ENCODE results near the gene TARBP1. TPM values are rescaled to one million over a fixed set of nuclear protein-coding genes. Genes with fewer than 3 reads are reported as not detected.

The TARBP1 gene, protein sequence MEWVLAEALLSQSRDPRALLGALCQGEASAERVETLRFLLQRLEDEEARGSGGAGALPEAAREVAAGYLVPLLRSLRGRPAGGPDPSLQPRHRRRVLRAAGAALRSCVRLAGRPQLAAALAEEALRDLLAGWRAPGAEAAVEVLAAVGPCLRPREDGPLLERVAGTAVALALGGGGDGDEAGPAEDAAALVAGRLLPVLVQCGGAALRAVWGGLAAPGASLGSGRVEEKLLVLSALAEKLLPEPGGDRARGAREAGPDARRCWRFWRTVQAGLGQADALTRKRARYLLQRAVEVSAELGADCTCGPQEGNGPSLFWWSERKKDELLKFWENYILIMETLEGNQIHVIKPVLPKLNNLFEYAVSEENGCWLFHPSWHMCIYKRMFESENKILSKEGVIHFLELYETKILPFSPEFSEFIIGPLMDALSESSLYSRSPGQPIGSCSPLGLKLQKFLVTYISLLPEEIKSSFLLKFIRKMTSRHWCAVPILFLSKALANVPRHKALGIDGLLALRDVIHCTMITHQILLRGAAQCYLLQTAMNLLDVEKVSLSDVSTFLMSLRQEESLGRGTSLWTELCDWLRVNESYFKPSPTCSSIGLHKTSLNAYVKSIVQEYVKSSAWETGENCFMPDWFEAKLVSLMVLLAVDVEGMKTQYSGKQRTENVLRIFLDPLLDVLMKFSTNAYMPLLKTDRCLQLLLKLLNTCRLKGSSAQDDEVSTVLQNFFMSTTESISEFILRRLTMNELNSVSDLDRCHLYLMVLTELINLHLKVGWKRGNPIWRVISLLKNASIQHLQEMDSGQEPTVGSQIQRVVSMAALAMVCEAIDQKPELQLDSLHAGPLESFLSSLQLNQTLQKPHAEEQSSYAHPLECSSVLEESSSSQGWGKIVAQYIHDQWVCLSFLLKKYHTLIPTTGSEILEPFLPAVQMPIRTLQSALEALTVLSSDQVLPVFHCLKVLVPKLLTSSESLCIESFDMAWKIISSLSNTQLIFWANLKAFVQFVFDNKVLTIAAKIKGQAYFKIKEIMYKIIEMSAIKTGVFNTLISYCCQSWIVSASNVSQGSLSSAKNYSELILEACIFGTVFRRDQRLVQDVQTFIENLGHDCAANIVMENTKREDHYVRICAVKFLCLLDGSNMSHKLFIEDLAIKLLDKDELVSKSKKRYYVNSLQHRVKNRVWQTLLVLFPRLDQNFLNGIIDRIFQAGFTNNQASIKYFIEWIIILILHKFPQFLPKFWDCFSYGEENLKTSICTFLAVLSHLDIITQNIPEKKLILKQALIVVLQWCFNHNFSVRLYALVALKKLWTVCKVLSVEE (N-terminal part only)
- total RNA-seq, result 24.6 TPM
- long read RNA-seq, full-length matches to known transcripts, result 7 of 31 reads
- long read RNA-seq, partial matches to known transcripts, result 5 of 31 reads
- long read RNA-seq, other reads (novel, unspliced or antisense), result 19 of 31 reads

DNA sequence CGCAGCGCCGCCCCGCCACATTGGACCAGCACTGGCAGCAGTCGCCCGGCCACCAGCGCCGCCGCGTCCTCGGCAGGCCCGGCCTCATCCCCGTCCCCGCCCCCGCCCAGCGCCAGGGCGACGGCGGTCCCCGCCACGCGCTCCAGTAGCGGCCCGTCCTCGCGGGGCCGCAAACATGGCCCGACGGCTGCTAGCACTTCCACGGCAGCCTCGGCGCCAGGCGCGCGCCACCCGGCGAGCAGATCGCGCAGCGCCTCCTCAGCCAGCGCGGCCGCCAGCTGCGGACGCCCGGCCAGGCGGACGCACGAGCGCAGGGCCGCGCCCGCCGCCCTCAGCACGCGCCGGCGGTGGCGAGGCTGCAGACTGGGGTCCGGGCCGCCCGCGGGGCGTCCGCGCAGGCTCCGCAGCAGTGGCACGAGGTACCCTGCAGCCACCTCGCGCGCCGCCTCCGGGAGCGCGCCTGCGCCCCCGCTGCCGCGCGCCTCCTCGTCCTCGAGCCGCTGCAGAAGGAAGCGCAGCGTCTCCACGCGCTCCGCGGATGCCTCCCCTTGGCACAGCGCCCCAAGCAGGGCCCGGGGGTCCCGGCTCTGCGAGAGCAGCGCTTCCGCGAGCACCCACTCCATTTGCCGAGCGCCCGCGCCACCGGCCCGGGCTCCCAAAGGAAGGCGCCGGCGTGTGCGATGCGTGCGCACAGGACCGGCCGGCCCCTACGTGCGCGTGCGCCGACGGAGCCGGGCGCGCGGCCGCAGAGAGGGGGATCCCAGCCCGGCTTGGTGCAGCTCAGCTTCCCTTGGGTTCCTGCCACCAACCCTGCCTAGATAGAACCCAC is at the start of gene TARBP1:
TARBP1 (minus strand) TSS at position 699 of the 829 bp plus-strand sequence; CDS start at position 623, 76 bp downstream.
- TF ChIP-seq, protein P1, sequence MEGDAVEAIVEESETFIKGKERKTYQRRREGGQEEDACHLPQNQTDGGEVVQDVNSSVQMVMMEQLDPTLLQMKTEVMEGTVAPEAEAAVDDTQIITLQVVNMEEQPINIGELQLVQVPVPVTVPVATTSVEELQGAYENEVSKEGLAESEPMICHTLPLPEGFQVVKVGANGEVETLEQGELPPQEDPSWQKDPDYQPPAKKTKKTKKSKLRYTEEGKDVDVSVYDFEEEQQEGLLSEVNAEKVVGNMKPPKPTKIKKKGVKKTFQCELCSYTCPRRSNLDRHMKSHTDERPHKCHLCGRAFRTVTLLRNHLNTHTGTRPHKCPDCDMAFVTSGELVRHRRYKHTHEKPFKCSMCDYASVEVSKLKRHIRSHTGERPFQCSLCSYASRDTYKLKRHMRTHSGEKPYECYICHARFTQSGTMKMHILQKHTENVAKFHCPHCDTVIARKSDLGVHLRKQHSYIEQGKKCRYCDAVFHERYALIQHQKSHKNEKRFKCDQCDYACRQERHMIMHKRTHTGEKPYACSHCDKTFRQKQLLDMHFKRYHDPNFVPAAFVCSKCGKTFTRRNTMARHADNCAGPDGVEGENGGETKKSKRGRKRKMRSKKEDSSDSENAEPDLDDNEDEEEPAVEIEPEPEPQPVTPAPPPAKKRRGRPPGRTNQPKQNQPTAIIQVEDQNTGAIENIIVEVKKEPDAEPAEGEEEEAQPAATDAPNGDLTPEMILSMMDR (IDR thresholded peaks at IDR 0.05), result no peak
- H3K27ac ChIP-seq, result peak within 1 kb of the TSS; percentile 91
- H3K9me3 ChIP-seq, result no peaks in the 10 kb centered on the region
- H3K27me3 ChIP-seq (ENCODE audit: low read depth), result no peaks in the 10 kb centered on the region
- intact Hi-C loops (cut with DNase I), result no loop called here
- H3K36me3 ChIP-seq, result no peaks in the 10 kb centered on the region
- peaks cover 19% of the 10 kb centered on the region for H3K4me1 ChIP-seq
- H3K4me3 ChIP-seq, result peak within 1 kb of the TSS; percentile 85
- ATAC-seq, result peak; percentile 93 to 94
- DNase-seq, result peak; percentile 80

DNA sequence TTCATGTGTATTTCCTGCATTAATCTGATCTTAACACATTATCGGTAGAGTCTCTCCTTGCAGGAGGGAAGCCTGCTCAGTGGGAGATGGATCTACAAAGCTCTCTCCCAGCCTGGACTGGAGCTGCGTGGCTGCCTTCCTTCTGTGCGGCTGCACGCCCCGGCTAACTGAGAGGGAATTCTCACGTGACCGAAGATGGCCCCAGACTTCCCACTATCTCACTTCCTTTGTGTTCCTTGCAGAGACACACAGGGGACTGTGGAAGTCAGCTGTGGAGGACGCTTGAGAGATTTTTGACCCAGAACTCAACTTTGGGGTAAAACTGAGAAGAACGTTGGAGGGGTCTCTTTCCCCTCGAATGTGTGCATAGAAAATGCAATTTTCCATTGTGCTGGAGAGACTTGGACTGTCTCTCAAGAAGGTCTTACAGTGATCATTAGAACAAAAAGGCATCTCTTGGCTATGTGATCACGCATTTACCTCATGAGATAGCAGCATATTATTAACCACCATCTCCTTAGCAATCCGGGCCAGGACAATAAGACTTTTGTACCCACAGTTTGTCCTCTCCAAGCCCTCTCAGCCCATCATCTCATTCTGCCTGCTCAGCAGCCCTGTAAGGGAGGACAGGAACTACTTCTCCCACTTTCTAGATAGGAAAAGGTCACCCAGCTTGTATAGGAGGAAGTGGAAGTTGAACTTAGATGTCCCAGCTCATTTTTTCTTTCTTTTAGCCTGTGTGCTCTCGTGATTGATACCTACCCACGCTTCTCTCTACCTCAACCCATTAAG is 49.3 kb upstream of the TARBP1 start:
- Histone ChIP-seq H3K36me3 (no peaks in the 10 kb centered on the region), H3K27ac (peak overlapping the region; percentile 12), H3K9me3 (no peaks in the 10 kb centered on the region), H3K4me3 (no peak overlapping the region), H3K4me1 (peaks cover 83% of the 10 kb centered on the region), H3K27me3 (ENCODE audit: low read depth) (no peaks in the 10 kb centered on the region)
- no peak for DNase-seq
- intact Hi-C loops (cut with DNase I), result no loop called here
- TF ChIP-seq, protein P1 (IDR thresholded peaks at IDR 0.05), result no peak
- no peak for ATAC-seq

DNA sequence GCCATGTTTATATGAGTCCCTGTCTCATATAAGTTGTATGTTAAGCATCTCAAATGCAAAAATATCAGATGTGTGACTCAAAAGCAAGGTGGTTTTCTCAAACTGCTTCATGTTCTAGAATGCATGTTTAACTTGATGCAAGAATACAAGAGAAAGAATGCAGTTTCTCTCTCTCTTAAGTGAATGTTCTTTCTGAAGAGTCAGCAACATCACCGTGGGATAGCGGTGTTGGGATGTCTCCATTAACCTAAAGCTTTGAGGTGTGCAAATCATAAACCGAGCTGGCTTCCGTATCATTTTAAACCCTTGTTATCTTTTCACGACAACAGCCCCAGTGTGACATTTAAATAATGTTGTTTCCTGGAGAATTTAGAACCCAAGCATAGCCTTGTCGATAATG is 48.4 kb upstream of the TARBP1 start:
- H3K4me3 ChIP-seq, result no peak overlapping the region
- DNase-seq (no peak), ATAC-seq (no peak)
- peaks cover 83% of the 10 kb centered on the region for H3K4me1 ChIP-seq
- H3K27me3 ChIP-seq (ENCODE audit: low read depth), result no peaks in the 10 kb centered on the region
- H3K27ac ChIP-seq, result no peak overlapping the region
- TF ChIP-seq, protein P1 (IDR thresholded peaks at IDR 0.05), result no peak
- no peaks in the 10 kb centered on the region for H3K9me3 ChIP-seq
- intact Hi-C loops (cut with DNase I), result no loop called here
- no peaks in the 10 kb centered on the region for H3K36me3 ChIP-seq

DNA sequence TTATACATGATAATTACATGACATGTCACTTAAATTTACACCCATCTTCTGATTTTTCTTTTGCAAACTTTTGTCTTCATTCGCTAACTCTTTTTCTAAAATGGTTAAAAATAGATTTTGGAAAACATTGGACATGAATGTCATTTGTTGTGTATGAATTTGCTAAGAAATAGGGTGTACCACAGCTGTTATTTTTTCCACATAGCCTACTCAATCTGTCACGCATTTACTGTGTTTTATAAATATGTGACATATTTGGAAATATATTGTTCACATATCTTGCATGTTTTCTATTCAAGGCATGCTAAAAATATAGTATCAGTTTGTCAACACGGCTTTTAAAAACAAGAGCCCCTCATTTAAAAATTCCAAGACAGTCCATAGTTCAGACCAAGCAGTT is 47.9 kb upstream of the TARBP1 start:
- no peak for ATAC-seq
- Histone ChIP-seq H3K4me3 (no peak overlapping the region), H3K9me3 (no peaks in the 10 kb centered on the region), H3K27ac (no peak overlapping the region), H3K4me1 (peaks cover 84% of the 10 kb centered on the region), H3K36me3 (no peaks in the 10 kb centered on the region), H3K27me3 (ENCODE audit: low read depth) (no peaks in the 10 kb centered on the region)
- no peak for DNase-seq
- intact Hi-C loops (cut with DNase I), result no loop called here
- TF ChIP-seq, protein P1 (IDR thresholded peaks at IDR 0.05), result no peak

All from lower lobe of right lung (tissue), 2 donors.